ENCODE results near the gene ADAM17.

DNA sequence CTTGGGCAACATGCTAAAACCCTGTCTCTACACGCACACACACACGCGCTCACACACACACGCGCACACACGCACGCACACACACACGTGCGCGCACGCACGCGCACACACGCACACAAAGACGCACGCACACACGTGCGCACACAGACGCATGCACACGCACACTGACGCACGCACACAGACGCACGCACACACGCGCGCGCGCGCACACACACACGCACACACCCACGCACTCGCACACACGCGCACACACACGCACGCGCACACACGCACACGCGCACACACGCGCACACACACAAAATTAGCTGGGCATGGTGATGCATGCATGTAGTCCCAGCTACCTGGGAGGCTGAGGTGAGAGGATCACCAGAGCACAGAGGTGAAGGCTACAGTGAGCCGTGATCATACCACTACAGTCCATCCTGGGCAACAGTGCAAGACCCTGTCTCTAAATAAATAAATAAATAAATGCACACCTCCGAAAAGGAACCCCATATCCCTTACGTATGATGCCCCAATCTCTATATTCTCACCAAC, 89.4 kb downstream of the ADAM17 start:
- TF ChIP-seq CTCF (conservative IDR thresholded peaks at IDR 0.05 in 1 of 2, IDR thresholded peaks at IDR 0.05 in 1 of 2; ENCODE audit: extremely low read depth in 1 of 2, insufficient read depth in 1 of 2, low read depth in 1 of 2, low read length in 2 of 2) (no peak), EZH2 (IDR thresholded peaks at IDR 0.05; ENCODE audit: borderline replicate concordance, low read length) (no peak)
